ENCODE results near the gene ANKRD37. TPM values are rescaled to one million over a fixed set of nuclear protein-coding genes. Genes with fewer than 3 reads are reported as not detected.

ANKRD37 gene
- total RNA-seq, 1 donor from 2014 or later, result 0.98 TPM

DNA sequence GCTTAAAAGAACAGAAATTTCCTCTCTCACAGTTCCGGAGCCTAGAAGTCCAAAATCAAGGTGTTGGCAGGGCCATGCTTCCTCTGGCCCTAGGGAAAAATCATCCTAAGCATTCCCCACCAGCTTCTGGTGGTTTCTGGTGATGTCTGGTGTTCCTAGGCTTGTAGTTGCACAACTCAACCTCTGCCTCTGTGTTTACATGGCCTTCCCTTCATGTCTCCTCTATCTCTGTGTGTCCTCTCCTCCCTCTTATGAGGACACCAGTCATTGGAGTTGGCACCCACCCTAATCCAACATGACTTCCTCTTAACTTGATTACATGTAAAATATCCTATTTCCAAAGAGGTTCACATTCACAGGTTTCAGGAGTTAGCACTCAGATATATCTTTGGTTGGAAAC is 16.3 kb upstream of the ANKRD37 start:
- Mint-ChIP-seq H3K4me1 (peaks cover 14% of the 10 kb centered on the region), H3K9me3 (peaks cover 7% of the 10 kb centered on the region), H3K27me3 (ENCODE audit: low read depth) (no peaks in the 10 kb centered on the region), H3K27ac (ENCODE audit: unreplicated experiment) (no peak overlapping the region), H3K36me3 (ENCODE audit: low read depth) (peaks cover 30% of the 10 kb centered on the region), H3K4me3 (no peak overlapping the region)
- DNase-seq (ENCODE audit: low read depth, low spot score), result no peak
- TF ChIP-seq, protein P1, sequence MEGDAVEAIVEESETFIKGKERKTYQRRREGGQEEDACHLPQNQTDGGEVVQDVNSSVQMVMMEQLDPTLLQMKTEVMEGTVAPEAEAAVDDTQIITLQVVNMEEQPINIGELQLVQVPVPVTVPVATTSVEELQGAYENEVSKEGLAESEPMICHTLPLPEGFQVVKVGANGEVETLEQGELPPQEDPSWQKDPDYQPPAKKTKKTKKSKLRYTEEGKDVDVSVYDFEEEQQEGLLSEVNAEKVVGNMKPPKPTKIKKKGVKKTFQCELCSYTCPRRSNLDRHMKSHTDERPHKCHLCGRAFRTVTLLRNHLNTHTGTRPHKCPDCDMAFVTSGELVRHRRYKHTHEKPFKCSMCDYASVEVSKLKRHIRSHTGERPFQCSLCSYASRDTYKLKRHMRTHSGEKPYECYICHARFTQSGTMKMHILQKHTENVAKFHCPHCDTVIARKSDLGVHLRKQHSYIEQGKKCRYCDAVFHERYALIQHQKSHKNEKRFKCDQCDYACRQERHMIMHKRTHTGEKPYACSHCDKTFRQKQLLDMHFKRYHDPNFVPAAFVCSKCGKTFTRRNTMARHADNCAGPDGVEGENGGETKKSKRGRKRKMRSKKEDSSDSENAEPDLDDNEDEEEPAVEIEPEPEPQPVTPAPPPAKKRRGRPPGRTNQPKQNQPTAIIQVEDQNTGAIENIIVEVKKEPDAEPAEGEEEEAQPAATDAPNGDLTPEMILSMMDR (conservative IDR thresholded peaks at IDR 0.05), result no peak

DNA sequence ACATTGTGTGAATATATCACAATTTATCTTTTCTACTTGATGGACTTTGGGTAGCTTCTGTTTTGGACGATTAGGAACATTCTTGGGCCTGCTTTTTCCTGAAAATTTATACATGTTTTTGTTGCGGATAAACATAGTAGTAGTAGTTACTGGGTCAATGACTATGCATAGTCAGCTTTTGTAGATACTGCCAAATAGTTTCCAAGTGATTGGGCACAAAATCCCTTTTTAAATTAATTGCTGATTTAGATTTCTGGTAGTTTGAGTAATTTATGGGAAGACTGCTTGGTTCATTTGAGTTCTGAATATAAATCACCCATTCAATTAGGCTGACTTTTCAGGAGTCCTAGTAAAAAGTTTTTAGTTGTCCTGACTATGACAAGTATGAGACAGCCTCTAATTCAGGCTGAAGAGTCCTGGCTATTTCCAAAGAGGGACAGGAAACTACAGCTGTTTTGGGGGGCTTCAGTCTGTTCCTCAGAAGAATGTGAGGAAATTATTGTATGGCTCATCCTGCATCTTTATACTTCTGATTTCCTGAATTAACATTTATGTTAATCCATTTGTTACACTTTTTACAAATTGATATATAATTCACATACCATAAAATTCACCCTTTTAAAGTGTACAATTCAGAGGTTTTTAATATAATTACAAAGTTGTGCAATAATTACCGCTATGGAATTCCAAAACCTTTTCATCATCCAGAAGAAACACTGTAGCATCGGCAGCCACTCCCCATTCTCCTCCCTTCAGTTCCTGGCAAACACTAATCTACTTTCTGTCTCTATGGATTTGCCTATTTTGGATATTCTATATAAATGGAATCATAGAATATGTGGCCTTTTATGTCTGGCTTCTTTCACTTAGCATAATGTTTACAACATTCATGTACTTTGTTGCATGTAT is 15.1 kb upstream of the ANKRD37 start:
- Mint-ChIP-seq H3K4me3 (no peak overlapping the region), H3K9me3 (peaks cover 7% of the 10 kb centered on the region), H3K36me3 (ENCODE audit: low read depth) (peaks cover 26% of the 10 kb centered on the region), H3K27me3 (ENCODE audit: low read depth) (no peaks in the 10 kb centered on the region), H3K27ac (ENCODE audit: unreplicated experiment) (no peak overlapping the region), H3K4me1 (peaks cover 14% of the 10 kb centered on the region)
- TF ChIP-seq, protein P1 (conservative IDR thresholded peaks at IDR 0.05), result no peak
- DNase-seq (ENCODE audit: low read depth, low spot score), result no peak

DNA sequence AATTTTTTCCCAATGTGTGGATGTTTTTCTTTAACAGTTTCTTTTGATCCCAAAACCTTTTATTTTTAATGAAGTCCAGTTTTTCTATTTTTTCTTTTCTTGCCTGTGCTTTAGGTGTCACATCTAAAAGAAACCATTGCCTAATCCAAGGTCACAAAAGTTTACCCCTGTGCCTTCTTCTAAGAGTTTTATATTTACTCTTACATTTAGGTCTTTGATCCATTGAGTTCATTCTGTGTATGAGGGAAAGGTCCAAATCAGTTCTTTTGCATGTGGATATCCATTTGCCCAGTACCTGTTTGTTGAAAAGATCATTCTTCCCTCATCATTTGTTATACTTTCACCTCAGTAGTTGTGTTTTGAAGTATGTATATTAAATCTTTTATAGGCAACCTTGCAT is 13.9 kb upstream of the ANKRD37 start:
- no peak overlapping the region for H3K4me3 Mint-ChIP-seq
- TF ChIP-seq, protein P1 (conservative IDR thresholded peaks at IDR 0.05), result no peak
- H3K27ac Mint-ChIP-seq (ENCODE audit: unreplicated experiment), result no peak overlapping the region
- H3K9me3 Mint-ChIP-seq, result peaks cover 7% of the 10 kb centered on the region
- H3K4me1 Mint-ChIP-seq, result peaks cover 14% of the 10 kb centered on the region
- H3K36me3 Mint-ChIP-seq (ENCODE audit: low read depth), result peaks cover 26% of the 10 kb centered on the region
- H3K27me3 Mint-ChIP-seq (ENCODE audit: low read depth), result no peaks in the 10 kb centered on the region
- no peak for DNase-seq (ENCODE audit: low read depth, low spot score)

DNA sequence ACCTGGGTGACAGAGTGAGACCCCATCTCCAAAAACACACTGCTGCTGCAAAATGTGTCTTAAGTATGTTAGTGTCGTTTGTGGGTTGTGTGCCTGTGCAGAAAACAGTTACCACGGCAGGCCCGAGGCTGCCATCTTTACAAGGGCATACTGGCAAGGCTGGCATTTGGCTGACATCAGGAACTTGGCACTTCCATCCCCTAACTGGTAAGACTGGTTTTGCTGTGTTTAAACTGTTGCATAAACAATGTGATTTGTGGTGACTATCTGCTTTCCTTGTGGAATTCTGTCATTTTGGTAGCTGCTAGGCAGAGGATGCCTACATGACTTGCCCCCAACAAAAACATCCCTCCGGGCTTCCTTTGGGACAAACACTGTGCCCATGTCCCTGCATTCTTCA is 13.2 kb upstream of the ANKRD37 start:
- H3K4me3 Mint-ChIP-seq, result no peak overlapping the region
- TF ChIP-seq, protein P1 (conservative IDR thresholded peaks at IDR 0.05), result no peak
- no peak overlapping the region for H3K27ac Mint-ChIP-seq (ENCODE audit: unreplicated experiment)
- peaks cover 7% of the 10 kb centered on the region for H3K9me3 Mint-ChIP-seq
- peaks cover 14% of the 10 kb centered on the region for H3K4me1 Mint-ChIP-seq
- H3K27me3 Mint-ChIP-seq (ENCODE audit: low read depth), result no peaks in the 10 kb centered on the region
- H3K36me3 Mint-ChIP-seq (ENCODE audit: low read depth), result peaks cover 19% of the 10 kb centered on the region
- DNase-seq (ENCODE audit: low read depth, low spot score), result no peak

DNA sequence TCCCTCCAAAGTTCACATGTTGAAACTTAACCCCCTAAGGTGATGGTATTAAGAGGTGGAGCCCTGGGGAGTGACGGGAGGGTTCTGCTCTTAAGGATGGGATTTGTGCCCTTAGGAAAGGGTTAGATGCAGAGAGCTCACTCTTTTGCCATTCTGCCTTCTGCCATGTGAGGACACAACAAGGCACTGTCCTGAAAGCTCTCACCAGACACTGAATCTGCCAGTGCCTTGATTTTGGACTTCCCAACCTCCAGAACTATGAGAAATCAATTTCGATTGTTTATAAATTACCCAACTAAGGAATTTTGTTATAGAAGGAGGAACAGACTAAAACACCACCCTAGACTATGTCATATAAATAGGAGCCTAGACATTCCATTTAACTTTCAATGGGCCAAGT is 12.6 kb upstream of the ANKRD37 start:
- no peaks in the 10 kb centered on the region for H3K27me3 Mint-ChIP-seq (ENCODE audit: low read depth)
- H3K36me3 Mint-ChIP-seq (ENCODE audit: low read depth), result peaks cover 16% of the 10 kb centered on the region
- H3K4me1 Mint-ChIP-seq, result peaks cover 14% of the 10 kb centered on the region
- H3K27ac Mint-ChIP-seq (ENCODE audit: unreplicated experiment), result no peak overlapping the region
- peaks cover 7% of the 10 kb centered on the region for H3K9me3 Mint-ChIP-seq
- TF ChIP-seq, protein P1 (conservative IDR thresholded peaks at IDR 0.05), result no peak
- DNase-seq (ENCODE audit: low read depth, low spot score), result no peak
- H3K4me3 Mint-ChIP-seq, result no peak overlapping the region
